ENCODE measurements around the gene RXRG. TPM values are rescaled to one million over a fixed set of nuclear protein-coding genes. Genes with fewer than 3 reads are reported as not detected.
A peak's percentile ranks its signal among the peaks of the same experiment; 100 is the strongest.

RXRG gene
- total and polyA plus RNA-seq, 2 donors (not counting 1 experiment from before 2014, with no cell fraction given): under 0.01 to 0.31 TPM

- Histone ChIP-seq H3K79me2 (ENCODE audit: control insufficient read depth, insufficient read depth, low read length) (no peaks in the 10 kb centered on the region), H3K4me2 (ENCODE audit: extremely low read depth, insufficient read depth, low read length) (no peak overlapping the region), H4K20me1 (ENCODE audit: control insufficient read depth, extremely low read depth, insufficient read depth, low read length) (no peaks in the 10 kb centered on the region), H3K4me3 (replicated peaks in 1 of 4; ENCODE audit: control extremely low read depth in 1 of 4, insufficient read depth in 1 of 4, low read depth in 3 of 4, low read length in 4 of 4) (no peak overlapping the region), H3K36me3 (ENCODE audit: control insufficient read depth, insufficient read depth, low read length) (no peaks in the 10 kb centered on the region), H3K9me3 (ENCODE audit: control insufficient read depth, insufficient read depth, low read depth, low read length) (no peaks in the 10 kb centered on the region), H3K4me1 (ENCODE audit: control insufficient read depth, extremely low read depth, insufficient read depth, low read length) (no peaks in the 10 kb centered on the region), H3K9ac (ENCODE audit: insufficient read depth, low read length) (no peak overlapping the region), H2AFZ (ENCODE audit: low read length) (no peak overlapping the region), H3K27me3 (ENCODE audit: control insufficient read depth, insufficient read depth, low read length) (peaks cover 46% of the 10 kb centered on the region), H3K27ac (ENCODE audit: insufficient read depth, low read length) (no peak overlapping the region)
- TF ChIP-seq EZH2 (IDR thresholded peaks at IDR 0.05; ENCODE audit: low read length, missing control alignments): no peak
- no peak for TF ChIP-seq CTCF (conservative IDR thresholded peaks at IDR 0.05 in 1 of 2, IDR thresholded peaks at IDR 0.05 in 1 of 2; ENCODE audit: low read depth in 1 of 2, low read length in 2 of 2)
- no peak for DNase-seq (ENCODE audit: low read depth in 2 of 2)
Measured at GRCh38 chr1:165353731-165354671, 90.9 kb downstream of the RXRG start.

- Histone ChIP-seq H3K4me3 (replicated peaks in 1 of 4; ENCODE audit: control extremely low read depth in 1 of 4, insufficient read depth in 1 of 4, low read depth in 3 of 4, low read length in 4 of 4) (no peak overlapping the region), H3K9ac (ENCODE audit: insufficient read depth, low read length) (no peak overlapping the region), H3K4me2 (ENCODE audit: extremely low read depth, insufficient read depth, low read length) (no peak overlapping the region), H3K36me3 (ENCODE audit: control insufficient read depth, insufficient read depth, low read length) (no peaks in the 10 kb centered on the region), H2AFZ (ENCODE audit: low read length) (no peak overlapping the region), H4K20me1 (ENCODE audit: control insufficient read depth, extremely low read depth, insufficient read depth, low read length) (no peaks in the 10 kb centered on the region), H3K27me3 (ENCODE audit: control insufficient read depth, insufficient read depth, low read length) (peaks cover 41% of the 10 kb centered on the region), H3K9me3 (ENCODE audit: control insufficient read depth, insufficient read depth, low read depth, low read length) (no peaks in the 10 kb centered on the region), H3K79me2 (ENCODE audit: control insufficient read depth, insufficient read depth, low read length) (no peaks in the 10 kb centered on the region), H3K27ac (ENCODE audit: insufficient read depth, low read length) (no peak overlapping the region), H3K4me1 (ENCODE audit: control insufficient read depth, extremely low read depth, insufficient read depth, low read length) (no peaks in the 10 kb centered on the region)
- DNase-seq (ENCODE audit: low read depth in 2 of 2): no peak
- TF ChIP-seq CTCF (conservative IDR thresholded peaks at IDR 0.05 in 1 of 2, IDR thresholded peaks at IDR 0.05 in 1 of 2; ENCODE audit: low read depth in 1 of 2, low read length in 2 of 2): no peak
- TF ChIP-seq EZH2 (IDR thresholded peaks at IDR 0.05; ENCODE audit: low read length, missing control alignments): peak; percentile 23
Measured at GRCh38 chr1:165352442-165353293, 92.3 kb downstream of the RXRG start.

GRCh38 chr1:165351863-165352441 lies 93.0 kb downstream of the RXRG start:
- no peaks in the 10 kb centered on the region for H3K36me3 ChIP-seq (ENCODE audit: control insufficient read depth, insufficient read depth, low read length)
- H3K4me2 ChIP-seq (ENCODE audit: extremely low read depth, insufficient read depth, low read length): no peak overlapping the region
- TF ChIP-seq CTCF (conservative IDR thresholded peaks at IDR 0.05 in 1 of 2, IDR thresholded peaks at IDR 0.05 in 1 of 2; ENCODE audit: low read depth in 1 of 2, low read length in 2 of 2) (no peak), EZH2 (IDR thresholded peaks at IDR 0.05; ENCODE audit: low read length, missing control alignments) (no peak)
- H4K20me1 ChIP-seq (ENCODE audit: control insufficient read depth, extremely low read depth, insufficient read depth, low read length): no peaks in the 10 kb centered on the region
- no peak overlapping the region for H3K27ac ChIP-seq (ENCODE audit: insufficient read depth, low read length)
- no peak overlapping the region for H3K9ac ChIP-seq (ENCODE audit: insufficient read depth, low read length)
- H3K79me2 ChIP-seq (ENCODE audit: control insufficient read depth, insufficient read depth, low read length): no peaks in the 10 kb centered on the region
- DNase-seq (ENCODE audit: low read depth in 2 of 2): no peak
- no peak overlapping the region for H2AFZ ChIP-seq (ENCODE audit: low read length)
- H3K4me3 ChIP-seq (replicated peaks in 1 of 4; ENCODE audit: control extremely low read depth in 1 of 4, insufficient read depth in 1 of 4, low read depth in 3 of 4, low read length in 4 of 4): no peak overlapping the region
- H3K4me1 ChIP-seq (ENCODE audit: control insufficient read depth, extremely low read depth, insufficient read depth, low read length): no peaks in the 10 kb centered on the region
- H3K9me3 ChIP-seq (ENCODE audit: control insufficient read depth, insufficient read depth, low read depth, low read length): no peaks in the 10 kb centered on the region
- H3K27me3 ChIP-seq (ENCODE audit: control insufficient read depth, insufficient read depth, low read length): peaks cover 37% of the 10 kb centered on the region

Measured in fibroblast of lung (primary cell).